ENCODE data around the gene SNTB2.

- peak in 2 of 3 experiments; percentile 66 to 75; a peak in 3 of 4 replicates for TF ChIP-seq CTCF (IDR thresholded peaks at IDR 0.05; ENCODE audit: control extremely low read depth in 1 of 3, insufficient read depth in 1 of 3, low read depth in 1 of 3, low read length in 3 of 3)
- TF ChIP-seq SIN3A (conservative IDR thresholded peaks at IDR 0.05 in 1 of 2, IDR thresholded peaks at IDR 0.05 in 1 of 2; ENCODE audit: low read depth in 1 of 2, low read length in 2 of 2): no peak
- TF ChIP-seq TAF7 (optimal IDR thresholded peaks at IDR 0.05; ENCODE audit: borderline replicate concordance, low read depth, low read length): no peak
- TF ChIP-seq POLR2A (IDR thresholded peaks at IDR 0.05; ENCODE audit: control extremely low read depth in 1 of 2, low read depth in 2 of 2, low read length in 2 of 2): no peak
- TF ChIP-seq ATF3 (IDR thresholded peaks at IDR 0.05; ENCODE audit: insufficient read depth, low read depth, low read length): no peak
- no peak for TF ChIP-seq SP1 (IDR thresholded peaks at IDR 0.05; ENCODE audit: low read depth, low read length)
- TF ChIP-seq TEAD4 (IDR thresholded peaks at IDR 0.05; ENCODE audit: low read depth, low read length): no peak
These were observed 36.7 kb upstream of the SNTB2 start for GRCh38 chr16:69150146-69150865.
